ENCODE measurements around the gene ATP8A2.

- TF ChIP-seq YY1 (IDR thresholded peaks at IDR 0.05; ENCODE audit: insufficient read depth, insufficient read length): no peak
- TF ChIP-seq ZNF274 (IDR thresholded peaks at IDR 0.05; ENCODE audit: low read depth, low read length): no peak
- no peak for TF ChIP-seq SUZ12 (IDR thresholded peaks at IDR 0.05; ENCODE audit: extremely low read depth, insufficient read depth, insufficient read length)
Observed at GRCh38 chr13:25963674-25964073, 591.9 kb downstream of the ATP8A2 start.

Data from NT2/D1 (cell line).